ENCODE data around the gene SLC37A2. TPM values are rescaled to one million over a fixed set of nuclear protein-coding genes. Genes with fewer than 3 reads are reported as not detected.

SLC37A2 gene
- total RNA-seq, 1 experiment from 2014 or later: 5.1 TPM

DNA sequence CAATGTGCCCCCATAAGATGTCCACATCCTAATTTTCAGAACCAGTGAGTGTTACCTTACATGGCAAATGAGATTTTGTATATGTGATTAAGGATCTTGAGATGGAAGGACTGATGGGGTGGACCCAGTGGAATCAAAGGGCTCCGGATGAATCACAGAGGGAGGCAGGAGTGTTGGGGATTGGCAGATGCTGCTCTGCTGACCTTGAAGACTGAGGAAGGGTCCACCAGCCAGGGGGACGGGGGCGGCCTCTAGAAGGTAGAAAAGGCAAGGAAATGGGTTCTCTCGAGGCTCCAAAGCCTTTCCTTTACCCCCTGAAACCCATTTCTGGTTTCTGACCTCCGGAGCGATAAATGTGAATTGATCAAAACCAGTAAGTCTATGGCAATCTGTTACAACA lies 29.6 kb downstream of the SLC37A2 start:
- Histone ChIP-seq H3K9ac (ENCODE audit: low read length) (no peak overlapping the region), H3K4me3 (replicated peaks in 1 of 2; ENCODE audit: low read depth in 1 of 2, low read length in 2 of 2) (no peak overlapping the region), H3K4me1 (ENCODE audit: control insufficient read depth in 1 of 2, insufficient read depth in 2 of 2, low read length in 2 of 2) (peaks cover 5 to 19% of the 10 kb centered on the region in 2 experiments; a peak in 2 of 4 replicates), H2AFZ (ENCODE audit: low read depth, low read length, poor library complexity, severe bottlenecking) (no peak overlapping the region), H3K79me2 (ENCODE audit: insufficient read depth, low read length) (no peaks in the 10 kb centered on the region), H4K20me1 (ENCODE audit: insufficient read depth) (no peaks in the 10 kb centered on the region), H3K4me2 (ENCODE audit: low read length) (no peak overlapping the region), H3K27ac (ENCODE audit: low read depth, low read length) (no peak overlapping the region), H3K9me2 (ENCODE audit: insufficient read depth) (no peaks in the 10 kb centered on the region), H3K36me3 (ENCODE audit: control insufficient read depth in 1 of 2, insufficient read depth in 2 of 2, low read length in 2 of 2) (no peaks in the 10 kb centered on the region), H3K9me3 (ENCODE audit: control insufficient read depth in 1 of 2, insufficient read depth in 1 of 2, low read depth in 1 of 2, low read length in 2 of 2) (no peaks in the 10 kb centered on the region), H3K27me3 (ENCODE audit: insufficient read depth, low read length) (no peaks in the 10 kb centered on the region)
- ChIA-PET CTCF (interaction anchor here (2.0 to 4.3 kb wide), 5 partner anchors 32 to 337 kb away, joined by 8 to 36 read pairs (median 26); no protein-coding TSS in a partner anchor), RAD21 (ENCODE audit: low non-redundant PET in 1 of 2, low total read pairs in 2 of 2, uncharacterized antibody in 2 of 2, unreplicated experiment in 2 of 2) (no interaction called here), POLR2A (interaction anchor here (2.5 kb wide), 1 partner anchor 32 kb away, joined by 11 read pairs; no protein-coding TSS in a partner anchor)
- intact Hi-C loops (cut with micrococcal nuclease): no loop called here
- ATAC-seq (no peak), DNase-seq (ENCODE audit: low read depth, low spot score) (no peak)
- BruUV-seq (replicated peaks): no TSS peak
- TF ChIP-seq EGR1 (IDR thresholded peaks at IDR 0.05; ENCODE audit: low read depth): no peak

DNA sequence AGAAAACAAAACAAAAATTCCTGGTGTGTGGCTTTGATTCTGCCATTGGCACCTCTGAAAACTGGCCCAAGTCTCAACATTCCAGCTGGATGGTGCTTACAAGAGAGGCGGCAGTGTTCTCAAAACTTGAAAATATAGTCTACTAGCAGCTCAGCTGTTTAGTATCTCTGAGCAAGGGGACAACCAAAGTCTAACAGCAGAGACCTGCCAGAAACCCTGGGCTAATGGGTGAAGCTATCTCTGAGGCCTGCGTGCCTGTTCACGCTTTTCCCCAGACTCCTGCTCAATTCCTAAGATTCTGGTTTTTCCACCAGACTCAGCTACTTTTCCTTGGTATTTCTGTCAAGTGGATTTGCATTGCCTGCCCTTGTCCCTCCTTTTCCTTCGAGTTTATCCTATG lies 30.4 kb downstream of the SLC37A2 start:
- Histone ChIP-seq H3K4me1 (ENCODE audit: control insufficient read depth in 1 of 2, insufficient read depth in 2 of 2, low read length in 2 of 2) (peaks cover 3 to 11% of the 10 kb centered on the region in 2 experiments; a peak in 2 of 4 replicates), H2AFZ (ENCODE audit: low read depth, low read length, poor library complexity, severe bottlenecking) (no peak overlapping the region), H3K27ac (ENCODE audit: low read depth, low read length) (no peak overlapping the region), H3K36me3 (ENCODE audit: control insufficient read depth in 1 of 2, insufficient read depth in 2 of 2, low read length in 2 of 2) (no peaks in the 10 kb centered on the region), H3K9me2 (ENCODE audit: insufficient read depth) (no peaks in the 10 kb centered on the region), H4K20me1 (ENCODE audit: insufficient read depth) (no peaks in the 10 kb centered on the region), H3K79me2 (ENCODE audit: insufficient read depth, low read length) (no peaks in the 10 kb centered on the region), H3K9ac (ENCODE audit: low read length) (no peak overlapping the region), H3K9me3 (ENCODE audit: control insufficient read depth in 1 of 2, insufficient read depth in 1 of 2, low read depth in 1 of 2, low read length in 2 of 2) (no peaks in the 10 kb centered on the region), H3K4me3 (replicated peaks in 1 of 2; ENCODE audit: low read depth in 1 of 2, low read length in 2 of 2) (no peak overlapping the region), H3K4me2 (ENCODE audit: low read length) (no peak overlapping the region), H3K27me3 (ENCODE audit: insufficient read depth, low read length) (no peaks in the 10 kb centered on the region)
- intact Hi-C loops (cut with micrococcal nuclease): no loop called here
- DNase-seq (ENCODE audit: low read depth, low spot score): no peak
- no peak for TF ChIP-seq EZH2 (IDR thresholded peaks at IDR 0.05)
- TF ChIP-seq FOSL1 (IDR thresholded peaks at IDR 0.05; ENCODE audit: low read depth): no peak
- no peak for ATAC-seq
- ChIA-PET CTCF (interaction anchor here (0.7 kb wide), 2 partner anchors 271 to 1406 kb away, joined by 3 read pairs; no protein-coding TSS in a partner anchor), POLR2A (no interaction called here), RAD21 (ENCODE audit: low non-redundant PET in 1 of 2, low total read pairs in 2 of 2, uncharacterized antibody in 2 of 2, unreplicated experiment in 2 of 2) (no interaction called here)
- BruUV-seq (replicated peaks): no TSS peak

DNA sequence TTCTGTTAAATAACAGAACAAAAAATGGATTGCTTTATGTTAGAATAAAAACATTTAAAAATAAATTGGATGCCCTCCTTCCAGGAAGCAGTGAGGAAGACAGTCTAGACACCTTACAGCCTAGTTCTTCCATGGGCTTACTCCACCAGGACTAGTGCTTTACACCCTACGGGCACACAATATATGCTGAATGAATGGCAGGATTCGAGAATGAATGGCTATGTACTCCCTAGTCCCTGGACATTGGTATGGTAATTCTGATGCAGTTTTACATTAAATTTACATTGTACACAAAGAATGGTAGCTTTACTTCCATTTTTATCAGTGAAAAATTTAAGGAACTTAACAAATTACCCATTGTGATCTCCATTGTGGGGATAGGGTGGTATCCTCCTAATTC lies 31.6 kb downstream of the SLC37A2 start:
- Histone ChIP-seq H3K36me3 (ENCODE audit: control insufficient read depth in 1 of 2, insufficient read depth in 2 of 2, low read length in 2 of 2) (no peaks in the 10 kb centered on the region), H3K79me2 (ENCODE audit: insufficient read depth, low read length) (no peaks in the 10 kb centered on the region), H3K9me3 (ENCODE audit: control insufficient read depth in 1 of 2, insufficient read depth in 1 of 2, low read depth in 1 of 2, low read length in 2 of 2) (no peaks in the 10 kb centered on the region), H3K9me2 (ENCODE audit: insufficient read depth) (no peaks in the 10 kb centered on the region), H3K27me3 (ENCODE audit: insufficient read depth, low read length) (no peaks in the 10 kb centered on the region), H3K27ac (ENCODE audit: low read depth, low read length) (no peak overlapping the region), H3K4me2 (ENCODE audit: low read length) (no peak overlapping the region), H3K9ac (ENCODE audit: low read length) (no peak overlapping the region), H4K20me1 (ENCODE audit: insufficient read depth) (no peaks in the 10 kb centered on the region), H2AFZ (ENCODE audit: low read depth, low read length, poor library complexity, severe bottlenecking) (no peak overlapping the region), H3K4me3 (replicated peaks in 1 of 2; ENCODE audit: low read depth in 1 of 2, low read length in 2 of 2) (no peak overlapping the region), H3K4me1 (ENCODE audit: control insufficient read depth in 1 of 2, insufficient read depth in 2 of 2, low read length in 2 of 2) (peaks cover 3 to 8% of the 10 kb centered on the region in 2 experiments; a peak in 2 of 4 replicates)
- DNase-seq (ENCODE audit: low read depth, low spot score) (no peak), ATAC-seq (no peak)
- CTCF ChIA-PET: no interaction called here
- RAD21 ChIA-PET (ENCODE audit: low non-redundant PET in 1 of 2, low total read pairs in 2 of 2, uncharacterized antibody in 2 of 2, unreplicated experiment in 2 of 2): no interaction called here
- TF ChIP-seq RAD21 (IDR thresholded peaks at IDR 0.05; ENCODE audit: low read depth) (no peak), EZH2 (IDR thresholded peaks at IDR 0.05) (no peak), EZH2phosphoT487 (IDR thresholded peaks at IDR 0.05; ENCODE audit: borderline replicate concordance) (no peak), ZFX (IDR thresholded peaks at IDR 0.05) (no peak), EGR1 (IDR thresholded peaks at IDR 0.05; ENCODE audit: low read depth) (no peak), CBX3 (IDR thresholded peaks at IDR 0.05; ENCODE audit: low read depth) (no peak), SRF (IDR thresholded peaks at IDR 0.05; ENCODE audit: low read depth) (no peak)
- TF ChIP-seq, protein P1, sequence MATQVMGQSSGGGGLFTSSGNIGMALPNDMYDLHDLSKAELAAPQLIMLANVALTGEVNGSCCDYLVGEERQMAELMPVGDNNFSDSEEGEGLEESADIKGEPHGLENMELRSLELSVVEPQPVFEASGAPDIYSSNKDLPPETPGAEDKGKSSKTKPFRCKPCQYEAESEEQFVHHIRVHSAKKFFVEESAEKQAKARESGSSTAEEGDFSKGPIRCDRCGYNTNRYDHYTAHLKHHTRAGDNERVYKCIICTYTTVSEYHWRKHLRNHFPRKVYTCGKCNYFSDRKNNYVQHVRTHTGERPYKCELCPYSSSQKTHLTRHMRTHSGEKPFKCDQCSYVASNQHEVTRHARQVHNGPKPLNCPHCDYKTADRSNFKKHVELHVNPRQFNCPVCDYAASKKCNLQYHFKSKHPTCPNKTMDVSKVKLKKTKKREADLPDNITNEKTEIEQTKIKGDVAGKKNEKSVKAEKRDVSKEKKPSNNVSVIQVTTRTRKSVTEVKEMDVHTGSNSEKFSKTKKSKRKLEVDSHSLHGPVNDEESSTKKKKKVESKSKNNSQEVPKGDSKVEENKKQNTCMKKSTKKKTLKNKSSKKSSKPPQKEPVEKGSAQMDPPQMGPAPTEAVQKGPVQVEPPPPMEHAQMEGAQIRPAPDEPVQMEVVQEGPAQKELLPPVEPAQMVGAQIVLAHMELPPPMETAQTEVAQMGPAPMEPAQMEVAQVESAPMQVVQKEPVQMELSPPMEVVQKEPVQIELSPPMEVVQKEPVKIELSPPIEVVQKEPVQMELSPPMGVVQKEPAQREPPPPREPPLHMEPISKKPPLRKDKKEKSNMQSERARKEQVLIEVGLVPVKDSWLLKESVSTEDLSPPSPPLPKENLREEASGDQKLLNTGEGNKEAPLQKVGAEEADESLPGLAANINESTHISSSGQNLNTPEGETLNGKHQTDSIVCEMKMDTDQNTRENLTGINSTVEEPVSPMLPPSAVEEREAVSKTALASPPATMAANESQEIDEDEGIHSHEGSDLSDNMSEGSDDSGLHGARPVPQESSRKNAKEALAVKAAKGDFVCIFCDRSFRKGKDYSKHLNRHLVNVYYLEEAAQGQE (IDR thresholded peaks at IDR 0.05; ENCODE audit: low read depth): no peak
- TF ChIP-seq, protein P2, sequence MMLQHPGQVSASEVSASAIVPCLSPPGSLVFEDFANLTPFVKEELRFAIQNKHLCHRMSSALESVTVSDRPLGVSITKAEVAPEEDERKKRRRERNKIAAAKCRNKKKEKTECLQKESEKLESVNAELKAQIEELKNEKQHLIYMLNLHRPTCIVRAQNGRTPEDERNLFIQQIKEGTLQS (IDR thresholded peaks at IDR 0.05): no peak
- POLR2A ChIA-PET: no interaction called here
- intact Hi-C loops (cut with micrococcal nuclease): no loop called here
- BruUV-seq (replicated peaks): no TSS peak

Data from HCT116 (cell line).